HG02885 (cell line): Measurements from ENCODE around the gene ITGA3.

Source experiments
- ATAC-seq: cut with Tn5 transposase; IDR thresholded peaks from one replicate; pipeline ENCODE4 v1.9.1; 2021; ENCODE audit warnings: mild to moderate bottlenecking; ENCODE audit not compliant: unreplicated experiment, poor library complexity

Gene ITGA3

DNA sequence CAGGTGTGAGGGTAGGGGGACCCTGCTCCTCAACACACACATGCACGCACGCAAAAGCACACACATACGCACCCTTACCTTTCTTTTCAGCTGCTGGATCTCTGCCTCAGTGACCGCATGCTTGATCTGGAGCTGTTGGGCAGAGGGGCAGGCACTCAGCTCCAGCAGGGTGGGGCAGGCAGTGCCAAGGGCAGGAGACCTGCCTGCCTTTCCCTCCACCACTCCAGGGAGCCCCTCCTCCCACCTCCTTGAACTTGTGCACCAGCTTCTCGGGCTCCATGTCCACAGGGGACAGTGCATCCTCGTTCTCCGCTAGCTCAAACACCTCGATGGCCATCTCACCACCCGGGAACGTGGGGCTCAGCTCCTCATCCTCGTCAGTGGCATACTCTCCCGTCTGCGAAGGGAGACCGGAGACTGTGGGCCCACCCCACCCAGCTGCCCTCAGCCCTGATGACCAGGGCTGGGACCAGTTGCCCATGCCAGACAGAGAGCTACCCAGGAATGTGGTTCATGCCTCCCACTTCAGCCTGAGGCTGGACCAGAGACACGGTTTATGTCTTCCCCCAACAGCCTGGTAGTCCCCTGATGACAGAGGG, 83.4 kb downstream of the ITGA3 start:
- ATAC-seq: no peak
